ENCODE data around the gene SEMA5B.

Gene SEMA5B

GRCh38 chr3:122964811-122965210 lies 62.8 kb downstream of the SEMA5B start:
- peak; percentile 19 for DNase-seq (ENCODE audit: low read depth)
- no peak overlapping the region for H3K4me3 ChIP-seq (ENCODE audit: low read length)
- TF ChIP-seq CTCF (IDR thresholded peaks at IDR 0.05; ENCODE audit: insufficient read depth, low read depth, low read length, missing control alignments), result no peak

DNA sequence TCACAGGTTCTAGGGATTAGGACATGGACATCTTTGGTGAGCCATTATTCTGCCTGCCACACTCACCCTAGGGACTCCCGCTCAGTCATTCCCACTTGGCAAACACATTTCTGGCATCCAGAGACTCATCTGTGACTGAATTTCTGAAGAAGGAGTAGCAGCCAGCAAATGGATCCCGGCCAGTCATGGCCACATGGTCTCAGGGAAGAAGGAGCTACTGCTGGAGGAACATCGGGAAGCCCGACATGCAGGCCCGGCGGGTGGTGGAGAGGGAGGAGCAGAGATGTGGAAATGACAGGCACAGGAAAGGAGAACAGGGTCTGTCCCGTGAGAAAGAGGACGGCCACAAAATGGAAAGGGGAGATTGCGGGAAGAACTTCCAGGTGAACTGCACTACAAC lies 65.4 kb downstream of the SEMA5B start:
- no peak overlapping the region for H3K4me3 ChIP-seq (ENCODE audit: low read length)
- no peak for TF ChIP-seq CTCF (IDR thresholded peaks at IDR 0.05; ENCODE audit: insufficient read depth, low read depth, low read length, missing control alignments)
- no peak for DNase-seq (ENCODE audit: low read depth)

GRCh38 chr3:122961146-122961545 lies 66.4 kb downstream of the SEMA5B start:
- no peak for TF ChIP-seq CTCF (IDR thresholded peaks at IDR 0.05; ENCODE audit: insufficient read depth, low read depth, low read length, missing control alignments)
- peak; percentile 60 for DNase-seq (ENCODE audit: low read depth)
- no peak overlapping the region for H3K4me3 ChIP-seq (ENCODE audit: low read length)

DNA sequence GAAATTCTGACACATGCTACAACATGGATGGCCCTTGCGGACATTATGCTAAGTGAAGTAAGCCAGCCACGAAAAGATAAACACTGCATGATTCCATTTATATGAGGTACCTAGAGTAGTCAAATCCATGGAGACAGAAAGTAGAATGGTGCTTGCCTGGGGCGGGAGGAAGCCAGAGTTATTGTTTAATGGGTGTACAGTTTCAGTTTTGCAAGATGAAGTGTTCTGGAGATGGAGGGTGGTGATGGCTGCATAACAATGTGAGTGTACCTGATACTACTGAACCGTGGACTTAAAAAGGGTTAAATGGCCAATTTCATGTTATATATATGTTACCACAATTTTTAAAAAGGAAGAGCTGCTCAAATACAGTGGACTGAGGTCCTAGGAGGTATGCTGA lies 66.9 kb downstream of the SEMA5B start:
- no peak for TF ChIP-seq CTCF (IDR thresholded peaks at IDR 0.05; ENCODE audit: insufficient read depth, low read depth, low read length, missing control alignments)
- no peak for DNase-seq (ENCODE audit: low read depth)
- no peak overlapping the region for H3K4me3 ChIP-seq (ENCODE audit: low read length)

GRCh38 chr3:122959339-122959738 lies 68.2 kb downstream of the SEMA5B start:
- no peak for DNase-seq (ENCODE audit: low read depth)
- no peak overlapping the region for H3K4me3 ChIP-seq (ENCODE audit: low read length)
- no peak for TF ChIP-seq CTCF (IDR thresholded peaks at IDR 0.05; ENCODE audit: insufficient read depth, low read depth, low read length, missing control alignments)

GRCh38 chr3:122957707-122958689 lies 69.6 kb downstream of the SEMA5B start:
- H3K4me3 ChIP-seq (ENCODE audit: low read length), result no peak overlapping the region
- TF ChIP-seq CTCF (IDR thresholded peaks at IDR 0.05; ENCODE audit: insufficient read depth, low read depth, low read length, missing control alignments), result no peak
- DNase-seq (ENCODE audit: low read depth), result no peak
